GM12801 (cell line): ENCODE measurements around the gene THRA.

ENCODE experiments used
- TF ChIP-seq, protein P1 (sequence below): IDR thresholded peaks from one replicate; pipeline ENCODE4 v1.5.1; 2011; ENCODE audit warnings: control low read depth; ENCODE audit not compliant: insufficient read length; ENCODE audit errors: extremely low read depth

The THRA gene

DNA sequence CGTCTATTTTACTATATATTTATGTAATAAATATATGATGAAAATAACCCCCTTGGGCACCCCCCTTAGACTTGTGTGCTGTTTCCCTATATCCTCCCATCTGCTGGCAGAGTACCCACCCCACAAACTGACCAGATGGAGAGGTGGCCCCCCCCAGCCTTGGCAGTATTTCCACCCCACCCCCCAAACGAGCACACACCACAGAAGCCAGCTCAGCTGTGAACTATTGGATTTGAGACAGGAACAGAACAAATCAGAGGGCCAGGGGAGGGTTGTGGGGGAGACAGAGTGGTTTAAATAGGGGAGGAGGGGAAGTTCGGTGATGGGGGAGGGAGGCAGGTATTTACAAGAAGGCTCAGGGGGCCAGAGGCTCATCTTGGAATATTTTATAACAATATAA is 29.8 kb downstream of the THRA start:
- TF ChIP-seq, protein P1, sequence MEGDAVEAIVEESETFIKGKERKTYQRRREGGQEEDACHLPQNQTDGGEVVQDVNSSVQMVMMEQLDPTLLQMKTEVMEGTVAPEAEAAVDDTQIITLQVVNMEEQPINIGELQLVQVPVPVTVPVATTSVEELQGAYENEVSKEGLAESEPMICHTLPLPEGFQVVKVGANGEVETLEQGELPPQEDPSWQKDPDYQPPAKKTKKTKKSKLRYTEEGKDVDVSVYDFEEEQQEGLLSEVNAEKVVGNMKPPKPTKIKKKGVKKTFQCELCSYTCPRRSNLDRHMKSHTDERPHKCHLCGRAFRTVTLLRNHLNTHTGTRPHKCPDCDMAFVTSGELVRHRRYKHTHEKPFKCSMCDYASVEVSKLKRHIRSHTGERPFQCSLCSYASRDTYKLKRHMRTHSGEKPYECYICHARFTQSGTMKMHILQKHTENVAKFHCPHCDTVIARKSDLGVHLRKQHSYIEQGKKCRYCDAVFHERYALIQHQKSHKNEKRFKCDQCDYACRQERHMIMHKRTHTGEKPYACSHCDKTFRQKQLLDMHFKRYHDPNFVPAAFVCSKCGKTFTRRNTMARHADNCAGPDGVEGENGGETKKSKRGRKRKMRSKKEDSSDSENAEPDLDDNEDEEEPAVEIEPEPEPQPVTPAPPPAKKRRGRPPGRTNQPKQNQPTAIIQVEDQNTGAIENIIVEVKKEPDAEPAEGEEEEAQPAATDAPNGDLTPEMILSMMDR: no peak

DNA sequence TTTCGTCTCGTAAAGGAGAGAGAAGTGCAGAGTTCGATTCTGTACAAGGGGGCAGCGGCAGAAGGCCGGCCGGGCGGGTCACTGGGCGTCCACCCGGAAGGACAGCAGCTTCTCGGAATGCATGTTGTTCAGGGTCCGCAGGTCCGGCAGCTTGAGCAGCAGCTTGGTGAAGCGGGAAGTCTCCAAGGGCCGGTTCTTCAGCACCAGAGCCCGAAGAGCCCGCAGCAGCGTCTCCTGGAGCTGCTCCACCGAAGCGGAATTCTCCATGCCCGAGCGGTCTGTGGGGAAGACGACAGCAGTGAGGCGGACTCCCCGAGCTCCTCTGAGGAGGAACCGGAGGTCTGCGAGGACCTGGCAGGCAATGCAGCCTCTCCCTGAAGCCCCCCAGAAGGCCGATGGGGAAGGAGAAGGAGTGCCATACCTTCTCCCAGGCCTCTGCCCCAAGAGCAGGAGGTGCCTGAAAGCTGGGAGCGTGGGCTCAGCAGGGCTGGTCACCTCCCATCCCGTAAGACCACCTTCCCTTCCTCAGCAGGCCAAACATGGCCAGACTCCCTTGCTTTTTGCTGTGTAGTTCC is 30.3 kb downstream of the THRA start:
- TF ChIP-seq, protein P1: no peak

DNA sequence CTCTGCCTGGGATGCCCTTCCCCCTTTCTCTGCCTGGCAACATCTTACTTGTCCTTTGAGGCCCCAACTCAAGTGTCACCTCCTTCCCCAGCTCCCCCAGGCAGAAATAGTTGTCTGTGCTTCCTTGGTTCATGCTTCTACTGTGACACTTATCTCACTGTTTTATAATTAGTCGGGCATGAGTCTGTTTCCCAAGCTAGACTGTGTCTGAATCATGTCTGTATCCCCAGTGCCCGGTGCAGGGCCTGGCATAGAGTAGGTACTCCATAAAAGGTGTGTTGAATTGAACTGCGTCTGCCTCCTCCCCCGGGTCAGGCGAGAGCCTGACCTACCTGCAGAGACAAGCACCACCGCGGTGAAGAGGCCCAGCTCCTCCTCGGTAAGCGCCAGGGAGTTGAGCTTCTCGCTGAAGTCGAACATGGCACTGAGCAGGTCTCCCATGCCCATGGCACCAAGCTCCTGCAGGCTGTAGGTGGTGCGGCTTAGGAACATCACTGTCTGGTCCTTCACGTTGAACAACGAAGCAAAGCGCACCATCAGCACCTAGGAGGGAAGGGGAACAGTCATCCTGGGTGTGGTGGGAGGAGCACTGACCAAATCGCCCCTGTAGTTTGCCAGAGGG is 30.9 kb downstream of the THRA start:
- TF ChIP-seq, protein P1: no peak

DNA sequence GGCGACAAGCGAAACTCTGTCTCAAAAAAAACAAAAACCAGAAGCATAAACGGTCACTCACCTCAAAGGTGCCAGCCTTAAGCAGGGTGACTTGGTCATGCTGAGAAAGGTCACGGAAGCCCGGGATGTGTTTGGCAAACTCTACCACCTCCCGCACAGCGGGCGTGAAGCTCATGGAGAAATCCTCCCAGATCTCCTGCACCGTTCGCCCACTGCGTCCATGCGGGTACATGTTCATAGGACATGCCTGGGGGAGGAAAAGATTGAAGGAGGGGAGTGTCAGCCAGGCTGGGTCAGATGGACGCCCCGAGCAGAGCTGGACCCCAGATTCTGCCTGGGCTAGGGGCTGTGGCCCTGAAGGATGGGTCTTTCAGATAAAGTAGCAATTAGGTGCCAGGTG is 32.1 kb downstream of the THRA start:
- TF ChIP-seq, protein P1: no peak

DNA sequence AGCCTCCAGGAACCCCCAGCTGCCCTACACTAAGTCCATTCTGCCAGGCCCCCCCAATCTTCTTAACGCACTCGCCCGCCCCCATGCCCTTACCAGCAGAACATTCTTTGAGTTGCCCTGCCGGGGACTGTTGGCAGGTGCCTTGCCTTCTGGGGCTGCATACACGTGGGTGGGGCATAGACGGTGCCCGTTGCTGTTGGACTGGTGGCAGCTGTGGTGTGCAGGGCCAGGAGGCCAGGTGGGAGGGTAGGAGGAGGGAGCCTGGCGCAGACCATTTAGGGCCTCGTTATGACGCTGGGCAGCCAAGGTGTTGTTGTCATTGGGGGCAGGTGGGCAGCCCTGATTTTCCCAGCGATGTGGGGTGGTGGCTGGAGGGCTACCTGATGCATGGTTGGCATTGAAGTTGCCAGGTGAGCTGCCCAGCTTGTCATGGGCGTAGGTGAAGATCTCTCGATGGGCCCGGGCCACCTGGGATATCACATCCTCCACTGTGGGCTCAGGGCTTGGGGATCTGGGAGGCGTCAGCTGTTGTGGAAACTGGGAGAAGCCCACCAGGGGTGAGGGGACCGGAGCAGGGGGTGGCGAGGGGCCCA is 32.7 kb downstream of the THRA start:
- TF ChIP-seq, protein P1: no peak

DNA sequence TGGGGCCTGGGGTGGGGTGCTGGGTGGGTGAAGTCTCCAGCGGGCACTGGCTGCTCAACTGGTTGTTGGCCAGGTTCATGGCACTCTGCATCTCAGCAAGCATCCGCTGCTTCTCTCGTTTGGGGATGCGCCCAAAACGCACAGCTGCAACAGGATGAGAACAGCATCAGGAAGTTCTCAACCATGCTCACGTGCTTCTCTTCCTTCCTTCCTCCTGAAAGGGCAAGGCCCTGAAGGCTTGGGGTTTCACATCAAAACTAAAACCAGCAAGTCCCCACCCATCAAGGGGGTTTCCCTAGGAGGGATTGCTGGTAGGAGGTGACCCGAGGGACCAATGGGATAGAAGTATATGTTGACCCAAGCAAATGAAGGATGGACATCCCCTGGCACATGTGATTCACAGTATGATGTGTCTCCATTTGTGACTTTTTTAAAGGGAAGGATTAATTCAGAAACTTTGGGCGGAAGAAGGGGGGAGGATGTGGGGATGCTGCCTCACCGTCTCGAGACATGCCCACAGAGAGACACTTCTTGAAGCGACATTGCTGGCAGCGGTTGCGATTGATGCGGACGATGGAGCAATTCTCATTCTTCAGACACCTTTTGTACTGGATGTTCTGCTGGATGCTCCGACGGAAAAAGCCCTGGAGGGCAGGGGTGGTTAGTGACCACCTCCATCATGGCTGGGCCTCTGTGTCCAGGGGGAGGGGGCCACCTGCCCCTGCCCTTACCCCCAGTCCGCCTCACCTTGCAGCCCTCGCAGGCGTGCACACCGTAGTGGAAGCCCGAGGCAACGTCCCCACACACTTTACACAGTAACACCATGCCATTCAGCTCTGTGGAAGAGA is 33.4 kb downstream of the THRA start:
- TF ChIP-seq, protein P1: no peak

DNA sequence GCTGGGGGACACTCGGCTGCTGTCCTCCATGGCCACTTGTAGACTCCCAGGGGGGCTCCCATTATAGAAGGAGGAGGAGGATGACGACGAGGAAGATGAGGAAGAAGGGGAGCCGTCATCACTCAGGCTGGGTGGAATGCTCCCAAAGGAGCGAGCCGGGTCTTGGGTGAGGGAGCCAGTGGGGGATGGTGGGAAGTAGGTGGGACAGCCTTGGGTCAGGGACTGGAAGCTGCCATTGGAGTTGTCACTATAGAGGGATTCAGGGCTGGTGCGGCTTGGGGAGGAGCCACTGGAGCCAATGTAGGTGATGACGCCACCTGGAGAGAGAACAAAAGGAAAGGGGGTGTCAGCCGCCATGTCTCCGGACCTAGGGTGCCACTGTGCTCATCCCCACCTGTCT is 34.3 kb downstream of the THRA start:
- TF ChIP-seq, protein P1: no peak
